Activated CD8-positive, alpha-beta T cell treated with anti-CD3 and anti-CD28 coated beads for 36 hours (primary cell): ENCODE measurements around the gene ZNF827. TPM values are rescaled to one million over a fixed set of nuclear protein-coding genes. Genes with fewer than 3 reads are reported as not detected.

Experiments used
- ATAC-seq: fragments of 200-7000 bp; cut with Tn5 transposase; one replicate; pipeline ENCODE4 v1.10.0; 2021; ENCODE audit warnings: mild to moderate bottlenecking, moderate library complexity
- CTCF ChIA-PET: fragments of 350-600 bp; sonication (Branson Sonifier 250); formaldehyde crosslinking; loops from one replicate; lab custom pipeline; 2021; ENCODE audit warnings: antibody characterized with exemption; lab: Charles Lee
- POLR2A ChIA-PET: fragments of 350-600 bp; sonication (Branson Sonifier 250); formaldehyde crosslinking; loops from one replicate; lab custom pipeline; 2021; ENCODE audit warnings: antibody characterized with exemption; lab: Charles Lee
- DNase-seq: peaks from one replicate; pipeline ENCODE4 v3.0.0-alpha.2; 2020
- H3K27ac Mint-ChIP-seq: one replicate; pipeline ENCODE4 v1.8.0; 2021; ENCODE audit warnings: mild to moderate bottlenecking, mixed read lengths
- H3K27me3 Mint-ChIP-seq: one replicate; pipeline ENCODE4 v1.8.0; 2021; ENCODE audit warnings: mixed read lengths
- H3K36me3 Mint-ChIP-seq: one replicate; pipeline ENCODE4 v1.8.0; 2021; ENCODE audit warnings: low read depth, mixed read lengths
- H3K4me1 Mint-ChIP-seq: one replicate; pipeline ENCODE4 v1.8.0; 2021; ENCODE audit warnings: low read depth, mixed read lengths
- H3K4me3 Mint-ChIP-seq: one replicate; pipeline ENCODE4 v1.8.0; 2021; ENCODE audit warnings: mild to moderate bottlenecking, moderate library complexity, mixed read lengths
- H3K9me3 Mint-ChIP-seq: one replicate; pipeline ENCODE4 v1.8.0; 2021; ENCODE audit warnings: mixed read lengths
- intact Hi-C: fragments of 100-400 bp; cut with micrococcal nuclease; formaldehyde crosslinking; loops from one replicate; pipeline ENCODE4 v1.10.0; 2022
- total RNA-seq, 2 experiments: library from RNA; stranded (reverse); gene quantifications; one replicate each; pipeline ENCODE4 v1.2.3, GENCODE V29; 2021
- TF ChIP-seq, protein P1 (sequence below): fragments of 200-600 bp; IDR thresholded peaks from one replicate; pipeline ENCODE4 v1.8.0; 2022; ENCODE audit warnings: antibody characterized with exemption, mild to moderate bottlenecking

ZNF827 gene
- total RNA-seq, 2 experiments from 2014 or later, result 28.4 to 31.1 TPM

- TF ChIP-seq, protein P1, sequence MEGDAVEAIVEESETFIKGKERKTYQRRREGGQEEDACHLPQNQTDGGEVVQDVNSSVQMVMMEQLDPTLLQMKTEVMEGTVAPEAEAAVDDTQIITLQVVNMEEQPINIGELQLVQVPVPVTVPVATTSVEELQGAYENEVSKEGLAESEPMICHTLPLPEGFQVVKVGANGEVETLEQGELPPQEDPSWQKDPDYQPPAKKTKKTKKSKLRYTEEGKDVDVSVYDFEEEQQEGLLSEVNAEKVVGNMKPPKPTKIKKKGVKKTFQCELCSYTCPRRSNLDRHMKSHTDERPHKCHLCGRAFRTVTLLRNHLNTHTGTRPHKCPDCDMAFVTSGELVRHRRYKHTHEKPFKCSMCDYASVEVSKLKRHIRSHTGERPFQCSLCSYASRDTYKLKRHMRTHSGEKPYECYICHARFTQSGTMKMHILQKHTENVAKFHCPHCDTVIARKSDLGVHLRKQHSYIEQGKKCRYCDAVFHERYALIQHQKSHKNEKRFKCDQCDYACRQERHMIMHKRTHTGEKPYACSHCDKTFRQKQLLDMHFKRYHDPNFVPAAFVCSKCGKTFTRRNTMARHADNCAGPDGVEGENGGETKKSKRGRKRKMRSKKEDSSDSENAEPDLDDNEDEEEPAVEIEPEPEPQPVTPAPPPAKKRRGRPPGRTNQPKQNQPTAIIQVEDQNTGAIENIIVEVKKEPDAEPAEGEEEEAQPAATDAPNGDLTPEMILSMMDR, result no peak
- DNase-seq (no peak), ATAC-seq (no peak)
- ChIA-PET CTCF (interaction anchor here (1.1 to 1.4 kb wide), 2 partner anchors 12 to 20 kb away, joined by 3 read pairs; no protein-coding TSS in a partner anchor), POLR2A (interaction anchor here (1.0 kb wide), 2 partner anchors 10 to 22 kb away, joined by 3 read pairs; no protein-coding TSS in a partner anchor)
- H3K27me3 Mint-ChIP-seq, result peaks cover 27% of the 10 kb centered on the region
- no peaks in the 10 kb centered on the region for H3K9me3 Mint-ChIP-seq
- H3K27ac Mint-ChIP-seq, result no peak overlapping the region
- H3K4me3 Mint-ChIP-seq, result no peak overlapping the region
- no peaks in the 10 kb centered on the region for H3K4me1 Mint-ChIP-seq
- intact Hi-C loops, result no loop called here
- H3K36me3 Mint-ChIP-seq, result no peaks in the 10 kb centered on the region
Observed at GRCh38 chr4:145743641-145744040, 195.0 kb downstream of the ZNF827 start.

GRCh38 chr4:145740806-145741205 is 197.8 kb downstream of the ZNF827 start:
- ATAC-seq, result no peak
- Mint-ChIP-seq H3K4me1 (no peaks in the 10 kb centered on the region), H3K27ac (no peak overlapping the region), H3K9me3 (no peaks in the 10 kb centered on the region), H3K27me3 (peaks cover 12% of the 10 kb centered on the region), H3K4me3 (no peak overlapping the region), H3K36me3 (no peaks in the 10 kb centered on the region)
- ChIA-PET CTCF (no interaction called here), POLR2A (no interaction called here)
- intact Hi-C loops, result no loop called here
- no peak for DNase-seq
- TF ChIP-seq, protein P1, result no peak

DNA sequence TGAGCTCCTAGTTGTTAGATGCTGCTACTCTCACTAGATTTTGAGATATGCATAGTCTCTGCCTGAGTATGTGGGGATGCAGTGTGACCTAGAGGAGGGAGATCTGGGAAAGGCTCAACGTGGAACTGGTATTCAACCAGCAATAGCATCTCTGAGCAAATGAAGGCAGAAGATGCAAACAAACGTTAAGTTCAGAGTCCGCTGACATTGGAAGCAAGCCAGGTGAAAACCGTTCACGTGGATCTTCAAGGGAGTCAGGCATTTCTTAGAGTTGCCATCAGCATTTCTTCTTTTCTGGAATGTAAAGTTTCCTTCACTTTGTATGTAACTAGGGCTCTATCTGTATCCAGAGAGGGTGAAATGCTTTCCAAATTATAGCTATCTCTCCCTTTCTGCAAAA is 198.8 kb downstream of the ZNF827 start:
- DNase-seq (no peak), ATAC-seq (no peak)
- no peaks in the 10 kb centered on the region for H3K9me3 Mint-ChIP-seq
- TF ChIP-seq, protein P1, result no peak
- intact Hi-C loops, result no loop called here
- ChIA-PET POLR2A (no interaction called here), CTCF (no interaction called here)
- no peak overlapping the region for H3K27ac Mint-ChIP-seq
- H3K27me3 Mint-ChIP-seq, result peaks cover 8% of the 10 kb centered on the region
- no peaks in the 10 kb centered on the region for H3K4me1 Mint-ChIP-seq
- no peak overlapping the region for H3K4me3 Mint-ChIP-seq
- H3K36me3 Mint-ChIP-seq, result no peaks in the 10 kb centered on the region

DNA sequence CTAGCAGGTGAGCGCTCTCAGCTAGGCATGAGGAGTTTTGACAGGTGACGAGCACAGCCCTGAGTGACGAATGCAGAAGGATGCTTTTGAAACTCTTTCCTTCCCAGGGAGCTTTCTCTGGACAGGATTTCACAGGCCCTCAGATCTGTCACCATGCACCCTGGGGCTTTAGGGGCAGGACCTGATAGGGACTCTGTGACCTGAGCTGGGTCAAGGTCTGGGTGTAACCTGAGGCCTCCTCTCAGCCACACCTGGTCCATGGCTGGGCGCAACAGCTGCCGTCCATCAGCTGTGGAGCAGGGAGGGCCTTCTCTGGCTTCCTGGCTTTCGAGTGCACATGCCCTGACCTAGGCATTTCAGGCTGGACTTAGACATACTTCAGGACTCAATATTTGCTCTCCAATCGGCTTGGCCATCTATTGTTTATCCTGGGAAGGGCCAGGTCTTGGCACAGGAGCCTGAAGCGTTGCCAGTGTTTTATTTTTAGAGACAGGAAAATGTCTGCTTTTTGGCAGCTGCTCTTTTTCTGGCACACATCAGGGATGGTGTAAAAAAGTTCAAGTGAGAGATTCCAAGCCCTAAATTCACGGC is 202.3 kb downstream of the ZNF827 start:
- intact Hi-C loops, result no loop called here
- H3K9me3 Mint-ChIP-seq, result no peaks in the 10 kb centered on the region
- no peak for ATAC-seq
- H3K36me3 Mint-ChIP-seq, result no peaks in the 10 kb centered on the region
- no peak overlapping the region for H3K27ac Mint-ChIP-seq
- TF ChIP-seq, protein P1, result no peak
- ChIA-PET POLR2A (no interaction called here), CTCF (no interaction called here)
- H3K4me1 Mint-ChIP-seq, result peaks cover 16% of the 10 kb centered on the region
- peaks cover under 1% of the 10 kb centered on the region for H3K27me3 Mint-ChIP-seq
- H3K4me3 Mint-ChIP-seq, result no peak overlapping the region
- DNase-seq, result no peak

GRCh38 chr4:145735827-145736226 is 202.8 kb downstream of the ZNF827 start:
- H3K4me3 Mint-ChIP-seq, result no peak overlapping the region
- intact Hi-C loops, result no loop called here
- CTCF ChIA-PET, result no interaction called here
- no peak overlapping the region for H3K27ac Mint-ChIP-seq
- TF ChIP-seq, protein P1, result no peak
- H3K36me3 Mint-ChIP-seq, result no peaks in the 10 kb centered on the region
- ATAC-seq, result no peak
- DNase-seq, result no peak
- no peaks in the 10 kb centered on the region for H3K9me3 Mint-ChIP-seq
- peaks cover 4% of the 10 kb centered on the region for H3K27me3 Mint-ChIP-seq
- H3K4me1 Mint-ChIP-seq, result peaks cover 17% of the 10 kb centered on the region
- POLR2A ChIA-PET, result interaction anchor here (0.7 kb wide), 1 partner anchor 135 kb away, joined by 3 read pairs; no protein-coding TSS in a partner anchor
